ENCODE results near the gene GALE. TPM values are rescaled to one million over a fixed set of nuclear protein-coding genes. Genes with fewer than 3 reads are reported as not detected.

The GALE gene
- polyA plus RNA-seq, 1 donor: 32.2 TPM

DNA sequence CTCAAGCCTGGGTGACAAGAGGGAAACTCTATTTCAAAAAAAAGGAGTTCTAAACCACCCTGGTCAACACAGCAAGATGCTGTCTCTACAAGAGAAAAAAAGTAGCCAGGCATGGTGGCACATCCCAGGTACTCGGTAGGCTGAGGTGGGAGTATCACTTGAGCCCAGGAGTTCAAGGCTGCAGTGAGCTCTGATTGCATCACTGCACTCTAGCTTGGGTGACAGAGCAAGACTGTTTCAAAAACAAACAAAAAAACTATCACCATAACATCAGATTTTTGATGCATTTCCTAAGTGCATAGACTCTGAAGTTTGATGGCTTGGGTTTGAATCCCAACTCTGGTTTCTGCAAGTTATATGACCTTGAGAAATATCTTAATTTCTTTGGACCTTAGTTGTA, 47.6 kb downstream of the GALE start:
- DNase-seq: no peak

DNA sequence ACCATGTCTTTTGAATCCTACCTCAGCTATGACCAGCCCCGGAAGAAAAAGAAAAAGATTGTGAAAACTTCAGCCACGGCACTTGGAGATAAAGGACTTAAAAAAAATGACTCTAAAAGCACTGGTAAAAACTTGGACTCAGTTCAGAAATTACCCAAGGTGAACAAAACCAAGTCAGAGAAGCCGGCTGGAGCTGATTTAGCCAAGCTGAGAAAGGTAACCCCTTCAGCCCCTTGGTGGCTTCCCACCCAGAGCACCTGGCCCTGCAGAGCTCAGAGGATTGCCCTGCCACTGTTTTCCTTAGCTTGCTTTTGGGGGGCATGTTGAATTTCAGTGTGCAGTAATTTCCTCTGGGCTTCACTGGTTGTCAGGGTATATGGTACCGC, 48.7 kb downstream of the GALE start:
- no peak for DNase-seq

DNA sequence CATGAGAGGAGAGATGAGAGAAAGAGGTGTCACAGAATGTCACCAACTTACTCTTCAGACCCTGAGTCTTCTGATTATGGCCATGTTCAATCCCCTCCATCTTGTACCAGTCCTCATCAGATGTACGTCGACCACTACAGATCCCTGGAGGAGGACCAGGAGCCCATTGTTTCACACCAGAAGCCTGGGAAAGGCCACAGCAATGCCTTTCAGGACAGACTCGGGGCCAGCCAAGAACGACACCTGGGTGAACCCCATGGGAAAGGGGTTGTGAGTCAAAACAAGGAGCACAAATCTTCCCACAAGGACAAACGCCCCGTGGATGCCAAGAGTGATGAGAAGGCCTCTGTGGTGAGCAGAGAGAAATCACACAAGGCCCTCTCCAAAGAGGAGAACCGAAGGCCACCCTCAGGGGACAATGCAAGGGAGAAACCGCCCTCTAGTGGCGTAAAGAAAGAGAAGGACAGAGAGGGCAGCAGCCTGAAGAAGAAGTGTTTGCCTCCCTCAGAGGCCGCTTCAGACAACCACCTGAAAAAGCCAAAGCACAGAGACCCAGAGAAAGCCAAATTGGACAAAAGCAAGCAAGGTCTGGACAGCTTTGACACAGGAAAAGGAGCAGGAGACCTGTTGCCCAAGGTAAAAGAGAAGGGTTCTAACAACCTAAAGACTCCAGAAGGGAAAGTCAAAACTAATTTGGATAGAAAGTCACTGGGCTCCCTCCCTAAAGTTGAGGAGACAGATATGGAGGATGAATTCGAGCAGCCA, 49.3 kb downstream of the GALE start:
- DNase-seq: peak; percentile 34

DNA sequence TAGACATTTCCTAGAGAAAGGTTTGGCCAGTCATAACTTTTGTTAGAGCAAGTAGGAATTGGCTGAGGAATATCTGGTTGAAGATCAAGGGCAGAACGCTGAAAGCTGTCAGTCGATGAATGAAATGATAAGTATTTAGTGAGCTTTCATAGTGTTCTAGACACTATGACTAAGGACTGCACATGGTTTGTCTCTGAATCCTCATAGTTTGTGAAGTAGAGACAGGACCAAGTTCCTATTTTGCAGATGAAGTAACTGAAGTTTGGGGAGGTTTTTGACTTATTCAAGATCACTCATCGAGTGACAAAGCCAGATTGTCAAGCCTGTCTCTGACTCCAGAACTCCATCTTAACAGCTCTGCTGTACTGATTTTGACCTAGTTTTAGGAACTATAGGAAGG, 52.5 kb downstream of the GALE start:
- no peak for DNase-seq

Other genes starting within 250 kb of the GALE start
- gene ID3, start 241.3 kb downstream of the GALE start, polyA plus RNA-seq (ENCODE audit: insufficient read length): 264 TPM
- 2,201 TPM for gene RPL11, start 108.9 kb downstream of the GALE start, polyA plus RNA-seq (ENCODE audit: insufficient read length)
- gene ELOA, start 57.3 kb downstream of the GALE start, polyA plus RNA-seq (ENCODE audit: insufficient read length): 38.1 TPM
- gene PITHD1, start 22.3 kb downstream of the GALE start, polyA plus RNA-seq (ENCODE audit: insufficient read length): 68.4 TPM
- 57.3 TPM for gene LYPLA2, start 9.6 kb downstream of the GALE start, polyA plus RNA-seq (ENCODE audit: insufficient read length)
- 70.9 TPM for gene HMGCL, start 24.7 kb upstream of the GALE start, polyA plus RNA-seq (ENCODE audit: insufficient read length)
- 41.7 TPM for gene FUCA1, start 67.5 kb upstream of the GALE start, polyA plus RNA-seq (ENCODE audit: insufficient read length)
- 0.08 TPM for gene CNR2, start 112.6 kb upstream of the GALE start, polyA plus RNA-seq (ENCODE audit: insufficient read length)
- gene PNRC2, start 159.1 kb upstream of the GALE start, polyA plus RNA-seq (ENCODE audit: insufficient read length): 209 TPM
- 315 TPM for gene SRSF10, start 179.6 kb upstream of the GALE start, polyA plus RNA-seq (ENCODE audit: insufficient read length)